ENCODE results near the gene CCN5.
A peak's percentile ranks its signal among the peaks of the same experiment; 100 is the strongest.
"Not testable (repeated sequence)": the region's sequence is repeated elsewhere in the genome, so short reads cannot be mapped to it uniquely, and the experiment has no call there.

Gene CCN5

DNA sequence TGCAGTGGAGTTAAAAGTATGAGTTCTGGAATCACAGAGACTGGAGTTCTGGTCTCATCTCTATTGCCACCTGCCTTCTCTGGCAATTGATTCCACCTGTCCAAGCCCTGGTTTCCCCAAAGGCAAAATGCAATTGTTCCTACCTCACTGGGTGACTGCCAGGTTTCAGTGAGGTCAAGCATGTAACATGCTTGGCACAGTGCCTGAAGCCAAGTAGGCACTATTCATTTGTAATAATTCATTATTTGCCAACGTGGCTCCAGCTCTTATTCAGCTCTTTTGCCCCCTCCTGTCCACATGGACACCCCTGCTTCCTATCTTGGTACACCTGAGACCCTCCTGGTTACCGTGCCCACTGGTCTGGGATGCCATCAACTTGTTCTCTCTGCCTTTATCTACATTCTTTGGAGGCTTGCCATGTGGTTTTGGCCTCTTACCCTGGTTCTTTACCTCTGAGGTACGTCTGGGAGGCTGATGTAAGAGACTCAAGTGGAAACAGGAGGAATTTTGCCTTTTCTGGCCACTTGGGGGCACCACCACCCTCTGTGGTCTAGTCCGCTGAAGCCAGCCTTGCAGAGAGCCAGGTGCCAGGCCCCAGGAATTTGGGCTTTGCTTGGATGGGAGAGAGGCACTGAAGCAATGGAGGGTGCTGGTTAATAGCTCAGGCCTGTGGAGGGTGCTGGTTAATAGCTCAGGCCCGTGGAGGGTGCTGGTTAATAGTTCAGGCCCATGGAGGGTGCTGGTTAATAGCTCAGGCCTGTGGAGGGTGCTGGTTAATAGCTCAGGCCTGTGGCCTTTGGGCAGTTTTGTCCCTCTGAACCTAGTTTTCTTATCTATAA, 32.2 kb downstream of the CCN5 start:
- Mint-ChIP-seq H3K4me1 (peaks cover 19% of the 10 kb centered on the region), H3K27ac (peak overlapping the region; percentile 96 to 97), H3K4me3 (peak overlapping the region; percentile 80 to 81), H3K9me3 (no peaks in the 10 kb centered on the region), H3K27me3 (peaks cover 61% of the 10 kb centered on the region)
- ATAC-seq: peak; percentile 69
- peak; percentile 65 to 76 for DNase-seq

GRCh38 chr20:44748005-44748370, 32.8 kb downstream of the CCN5 start:
- DNase-seq (no peak), ATAC-seq (no peak)
- Mint-ChIP-seq H3K9me3 (no peaks in the 10 kb centered on the region), H3K4me1 (peaks cover 19% of the 10 kb centered on the region), H3K4me3 (no peak overlapping the region), H3K27me3 (peaks cover 59% of the 10 kb centered on the region), H3K27ac (no peak overlapping the region)

DNA sequence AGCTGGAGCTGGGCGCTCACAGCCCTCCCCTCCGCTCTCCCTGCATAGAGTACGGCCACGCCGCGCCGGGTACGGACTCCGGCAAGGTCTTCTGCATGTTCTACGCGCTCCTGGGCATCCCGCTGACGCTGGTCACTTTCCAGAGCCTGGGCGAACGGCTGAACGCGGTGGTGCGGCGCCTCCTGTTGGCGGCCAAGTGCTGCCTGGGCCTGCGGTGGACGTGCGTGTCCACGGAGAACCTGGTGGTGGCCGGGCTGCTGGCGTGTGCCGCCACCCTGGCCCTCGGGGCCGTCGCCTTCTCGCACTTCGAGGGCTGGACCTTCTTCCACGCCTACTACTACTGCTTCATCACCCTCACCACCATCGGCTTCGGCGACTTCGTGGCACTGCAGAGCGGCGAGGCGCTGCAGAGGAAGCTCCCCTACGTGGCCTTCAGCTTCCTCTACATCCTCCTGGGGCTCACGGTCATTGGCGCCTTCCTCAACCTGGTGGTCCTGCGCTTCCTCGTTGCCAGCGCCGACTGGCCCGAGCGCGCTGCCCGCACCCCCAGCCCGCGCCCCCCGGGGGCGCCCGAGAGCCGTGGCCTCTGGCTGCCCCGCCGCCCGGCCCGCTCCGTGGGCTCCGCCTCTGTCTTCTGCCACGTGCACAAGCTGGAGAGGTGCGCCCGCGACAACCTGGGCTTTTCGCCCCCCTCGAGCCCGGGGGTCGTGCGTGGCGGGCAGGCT, 35.1 kb downstream of the CCN5 start:
- Mint-ChIP-seq H3K9me3 (no peaks in the 10 kb centered on the region), H3K27me3 (peaks cover 45% of the 10 kb centered on the region), H3K4me1 (peaks cover 19% of the 10 kb centered on the region), H3K4me3 (peak overlapping the region in 1 of 2 donors; percentile 29), H3K27ac (no peak overlapping the region)
- DNase-seq: peak in 1 of 2 donors; percentile 15
- ATAC-seq: no peak

GRCh38 chr20:44752099-44752931, 37.1 kb downstream of the CCN5 start:
- peaks cover 6% of the 10 kb centered on the region for H3K4me1 Mint-ChIP-seq
- ATAC-seq (no peak), DNase-seq (no peak)
- H3K27ac Mint-ChIP-seq: no peak overlapping the region
- H3K27me3 Mint-ChIP-seq: peaks cover 30% of the 10 kb centered on the region
- no peaks in the 10 kb centered on the region for H3K9me3 Mint-ChIP-seq
- no peak overlapping the region for H3K4me3 Mint-ChIP-seq

- DNase-seq (no peak), ATAC-seq (no peak)
- no peak overlapping the region for H3K27ac Mint-ChIP-seq
- H3K4me1 Mint-ChIP-seq: no peaks in the 10 kb centered on the region
- no peak overlapping the region for H3K4me3 Mint-ChIP-seq
- H3K27me3 Mint-ChIP-seq: peaks cover 17% of the 10 kb centered on the region
- H3K9me3 Mint-ChIP-seq: no peaks in the 10 kb centered on the region
Measured at GRCh38 chr20:44754554-44754953, 39.4 kb downstream of the CCN5 start.

GRCh38 chr20:44756011-44756688, 41.0 kb downstream of the CCN5 start:
- Mint-ChIP-seq H3K4me3 (no peak overlapping the region), H3K27me3 (peaks cover 16% of the 10 kb centered on the region), H3K27ac (no peak overlapping the region), H3K9me3 (no peaks in the 10 kb centered on the region), H3K4me1 (no peaks in the 10 kb centered on the region)
- peak; percentile 23 for ATAC-seq
- DNase-seq: no peak

GRCh38 chr20:44756956-44757355, 41.8 kb downstream of the CCN5 start:
- ATAC-seq: no peak
- no peaks in the 10 kb centered on the region for H3K4me1 Mint-ChIP-seq
- peaks cover 8% of the 10 kb centered on the region for H3K27me3 Mint-ChIP-seq
- no peak for DNase-seq
- no peak overlapping the region for H3K4me3 Mint-ChIP-seq
- H3K27ac Mint-ChIP-seq: no peak overlapping the region
- H3K9me3 Mint-ChIP-seq: no peaks in the 10 kb centered on the region

- Mint-ChIP-seq H3K4me3 (no peak overlapping the region), H3K9me3 (no peaks in the 10 kb centered on the region), H3K27me3 (peaks cover 8% of the 10 kb centered on the region), H3K4me1 (no peaks in the 10 kb centered on the region), H3K27ac (no peak overlapping the region)
- no peak for ATAC-seq
- no peak for DNase-seq
Measured at GRCh38 chr20:44758247-44759101, 43.3 kb downstream of the CCN5 start.

- Mint-ChIP-seq H3K27ac (no peak overlapping the region), H3K9me3 (no peaks in the 10 kb centered on the region), H3K4me3 (no peak overlapping the region), H3K4me1 (no peaks in the 10 kb centered on the region), H3K27me3 (peaks cover 8% of the 10 kb centered on the region)
- no peak for ATAC-seq
- no peak for DNase-seq
Measured at GRCh38 chr20:44759595-44759994, 44.4 kb downstream of the CCN5 start.

GRCh38 chr20:44761423-44761822, 46.3 kb downstream of the CCN5 start:
- no peak overlapping the region for H3K27ac Mint-ChIP-seq
- no peaks in the 10 kb centered on the region for H3K9me3 Mint-ChIP-seq
- H3K4me3 Mint-ChIP-seq: no peak overlapping the region
- DNase-seq (no peak), ATAC-seq (no peak)
- H3K27me3 Mint-ChIP-seq: peaks cover 18% of the 10 kb centered on the region
- no peaks in the 10 kb centered on the region for H3K4me1 Mint-ChIP-seq

DNA sequence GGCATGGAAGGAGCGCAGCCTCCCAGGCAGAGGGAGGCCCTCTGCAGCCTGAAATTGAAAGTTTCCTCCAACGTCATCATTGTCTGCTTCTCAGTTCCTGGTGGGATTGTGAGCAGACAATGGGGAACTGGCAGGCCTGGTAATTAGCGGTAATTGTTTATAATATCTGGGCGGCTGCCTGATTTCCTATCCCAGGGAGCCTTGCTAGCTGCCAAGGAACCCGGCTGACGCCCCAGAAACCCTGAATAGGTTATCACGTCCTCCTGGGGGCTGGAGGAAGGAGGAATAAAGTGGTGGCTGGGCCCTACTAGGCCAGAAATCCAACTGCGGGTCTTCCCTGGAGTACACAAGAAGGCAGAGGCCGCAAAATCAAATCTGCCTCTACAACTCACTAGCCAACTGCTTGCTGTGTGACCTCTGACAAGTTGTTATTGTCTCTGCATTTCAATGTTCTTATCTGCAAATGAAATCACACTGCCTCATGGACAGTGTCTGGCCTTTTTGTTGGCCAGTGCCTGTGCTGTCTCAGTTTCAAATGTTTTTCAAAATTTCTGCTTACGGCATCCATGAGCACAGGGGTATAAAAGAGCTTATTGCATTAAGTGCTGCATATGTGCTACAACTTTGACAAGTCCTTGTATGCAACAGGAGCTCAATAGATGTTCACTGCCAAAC, 47.4 kb downstream of the CCN5 start:
- DNase-seq (no peak), ATAC-seq (no peak)
- Mint-ChIP-seq H3K27me3 (peaks cover 20% of the 10 kb centered on the region), H3K4me3 (no peak overlapping the region), H3K4me1 (no peaks in the 10 kb centered on the region), H3K9me3 (no peaks in the 10 kb centered on the region), H3K27ac (no peak overlapping the region)

- H3K4me3 Mint-ChIP-seq, DNase-seq, H3K4me1 Mint-ChIP-seq, H3K9me3 Mint-ChIP-seq, ATAC-seq, H3K27ac Mint-ChIP-seq: not testable (repeated sequence)
- H3K27me3 Mint-ChIP-seq: peaks cover 24% of the 10 kb centered on the region
Measured at GRCh38 chr20:44763798-44764197, 48.6 kb downstream of the CCN5 start.

- Mint-ChIP-seq H3K9me3 (no peaks in the 10 kb centered on the region), H3K4me3 (no peak overlapping the region), H3K4me1 (no peaks in the 10 kb centered on the region), H3K27ac (no peak overlapping the region), H3K27me3 (peaks cover 30% of the 10 kb centered on the region)
- DNase-seq: no peak
- ATAC-seq: no peak
Measured at GRCh38 chr20:44765091-44765490, 49.9 kb downstream of the CCN5 start.

GRCh38 chr20:44765701-44766347, 50.7 kb downstream of the CCN5 start:
- Mint-ChIP-seq H3K9me3 (no peaks in the 10 kb centered on the region), H3K27me3 (peaks cover 27% of the 10 kb centered on the region), H3K4me3 (no peak overlapping the region), H3K27ac (no peak overlapping the region), H3K4me1 (no peaks in the 10 kb centered on the region)
- DNase-seq (no peak), ATAC-seq (no peak)
